SK-N-MC (cell line): Measurements from ENCODE around the gene MFSD2A.

Source experiments
- EZH2 ChIP-seq: fragments of 200-600 bp; sonication (generic); IDR thresholded peaks from one replicate; pipeline ENCODE4 v1.6.1; 2017; ENCODE audit warnings: antibody characterized with exemption
- FOXP2 ChIP-seq: optimal IDR thresholded peaks from 2 replicates; pipeline ENCODE3; 2011; ENCODE audit warnings: mild to moderate bottlenecking, moderate library complexity; ENCODE audit not compliant: insufficient read depth; ENCODE audit errors: extremely low read length, control extremely low read depth
- POLR2AphosphoS5 ChIP-seq: IDR thresholded peaks from 2 replicates; pipeline ENCODE4 v1.6.1; 2012; ENCODE audit warnings: mild to moderate bottlenecking, low read depth, low read length, borderline replicate concordance

DNA sequence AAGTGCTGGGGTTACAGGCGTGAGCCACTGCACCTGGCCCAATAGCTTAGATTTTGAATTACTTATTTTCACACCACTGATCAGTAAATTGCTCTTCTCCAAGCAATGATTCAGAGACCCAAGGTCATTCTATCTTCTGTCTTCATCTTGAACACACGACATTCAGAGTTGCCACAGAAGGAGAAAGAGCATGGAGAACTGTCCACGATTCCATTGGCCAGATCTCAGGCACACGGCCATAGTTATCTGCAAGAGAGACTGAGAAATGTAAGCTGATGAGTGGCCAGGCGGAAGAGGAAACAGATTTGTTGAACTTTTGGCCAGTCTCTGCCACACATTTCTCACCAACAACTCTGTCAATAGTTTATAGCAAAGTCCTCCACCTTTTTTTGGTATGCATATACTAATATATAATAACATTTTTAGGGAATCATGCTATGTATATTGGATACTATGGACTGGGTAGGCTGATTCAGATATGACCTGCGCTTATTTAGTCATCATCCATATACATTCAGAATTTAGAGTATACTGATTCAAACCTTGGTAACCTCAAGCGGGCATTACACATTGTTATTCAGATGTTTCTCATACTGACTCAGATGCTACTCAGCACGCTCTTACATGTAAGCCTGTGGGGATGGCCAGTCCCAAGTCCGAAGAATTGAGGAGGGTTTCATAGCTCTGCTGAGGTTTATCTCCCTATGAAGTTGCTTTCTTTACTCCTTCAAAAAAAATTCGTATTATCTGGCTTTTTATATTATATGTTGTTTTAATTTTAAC, 60.1 kb downstream of the MFSD2A start:
- TF ChIP-seq EZH2 (no peak), POLR2AphosphoS5 (no peak), FOXP2 (no peak)
